Stimulated activated naive CD4-positive, alpha-beta T cell treated with Interleukin-2 at 50 U/mL for 16 hours (primary cell): ENCODE results near the gene PPFIBP1.
"Not testable (repeated sequence)": the region's sequence is repeated elsewhere in the genome, so short reads cannot be mapped to it uniquely, and the experiment has no call there.

Experiments used
- DNase-seq: peaks from one replicate; lab custom pipeline; 2025; lab: John Stamatoyannopoulos, UW

Gene PPFIBP1

GRCh38 chr12:27566626-27567025, 42.6 kb downstream of the PPFIBP1 start:
- DNase-seq = no peak

GRCh38 chr12:27571463-27571862, 47.5 kb downstream of the PPFIBP1 start:
- DNase-seq = no peak

DNA sequence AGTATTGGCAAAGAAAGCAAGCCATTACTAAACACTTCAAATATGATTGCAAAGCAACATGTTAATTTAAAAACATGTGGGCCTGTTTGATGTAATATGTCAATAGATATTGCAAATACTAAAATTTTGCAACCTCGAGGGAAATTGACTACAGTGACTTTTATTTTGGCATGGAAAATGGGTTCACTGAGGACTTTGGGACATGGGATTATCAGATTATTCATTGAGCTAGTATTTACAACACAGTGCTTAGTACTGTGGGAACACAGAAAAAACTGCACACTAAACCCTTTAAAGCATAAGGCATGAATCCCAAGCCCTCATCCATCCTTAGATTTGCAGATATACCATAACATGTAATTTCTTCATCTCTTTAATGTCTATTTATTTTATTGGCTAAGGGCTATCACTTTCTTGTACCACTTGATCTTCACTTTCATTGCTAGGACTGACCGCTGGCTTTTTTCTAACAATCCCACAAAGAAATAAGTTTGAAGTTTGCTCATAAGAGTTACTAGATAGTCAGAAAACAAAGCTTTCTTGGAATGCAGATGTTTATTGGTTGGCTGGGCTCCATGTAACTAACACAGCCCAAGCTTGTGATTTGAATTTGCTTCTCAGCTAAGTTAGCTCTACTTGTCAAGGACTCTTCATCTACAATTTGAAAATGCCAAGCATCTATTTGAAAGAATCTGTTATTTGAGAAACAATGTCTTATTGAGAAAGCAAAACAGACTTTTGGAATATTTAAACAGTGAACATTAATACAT, 48.7 kb downstream of the PPFIBP1 start:
- DNase-seq = no peak

DNA sequence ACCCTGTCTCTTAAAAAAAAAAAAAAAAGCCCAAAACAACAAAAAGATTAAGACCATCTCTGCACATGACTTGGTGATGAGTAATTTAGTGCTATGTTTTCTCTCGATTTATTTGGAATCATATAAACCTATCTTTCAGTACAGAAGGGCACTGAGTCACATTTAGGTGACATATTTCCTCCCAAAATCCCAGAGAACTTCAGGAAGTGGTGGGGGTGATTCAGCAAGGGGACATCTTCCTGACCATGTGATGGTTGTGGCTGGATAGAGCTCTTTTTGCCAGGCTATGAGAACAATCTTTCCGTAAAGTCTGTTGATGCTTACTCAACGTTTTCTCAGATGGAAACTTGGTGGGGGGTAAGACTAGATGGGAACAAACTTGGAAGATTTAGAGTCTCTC, 50.0 kb downstream of the PPFIBP1 start:
- no peak for DNase-seq

DNA sequence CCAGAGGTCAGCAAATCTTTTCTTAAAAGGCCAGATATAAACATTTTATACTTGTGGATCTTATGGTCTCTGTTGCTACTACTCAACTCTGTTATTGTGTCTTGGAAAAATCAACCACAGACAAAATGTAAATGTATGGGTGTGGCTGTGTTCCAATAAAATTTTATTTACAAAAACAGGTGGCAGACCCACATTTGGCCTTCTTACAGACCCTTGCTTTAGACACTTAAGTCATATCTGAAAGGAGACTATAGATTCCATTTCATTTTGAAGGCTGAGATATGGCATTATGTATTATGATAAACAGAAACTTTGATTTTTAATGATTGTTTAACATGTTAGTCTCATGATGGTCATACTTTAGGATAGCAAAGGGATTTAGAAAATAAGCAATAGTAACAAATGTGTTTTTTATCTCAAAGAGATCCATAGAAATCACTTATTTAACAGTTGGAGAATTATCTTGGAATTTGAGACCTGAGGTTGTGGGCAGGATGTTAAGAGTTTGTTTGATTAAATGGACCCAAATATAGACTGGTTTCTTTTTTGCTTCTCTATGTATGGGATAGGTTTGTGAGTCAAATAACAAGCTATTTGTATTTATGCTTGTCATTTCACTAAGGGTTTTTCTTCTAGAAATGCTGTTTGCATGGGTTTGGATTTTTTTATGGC, 51.2 kb downstream of the PPFIBP1 start:
- DNase-seq = no peak

DNA sequence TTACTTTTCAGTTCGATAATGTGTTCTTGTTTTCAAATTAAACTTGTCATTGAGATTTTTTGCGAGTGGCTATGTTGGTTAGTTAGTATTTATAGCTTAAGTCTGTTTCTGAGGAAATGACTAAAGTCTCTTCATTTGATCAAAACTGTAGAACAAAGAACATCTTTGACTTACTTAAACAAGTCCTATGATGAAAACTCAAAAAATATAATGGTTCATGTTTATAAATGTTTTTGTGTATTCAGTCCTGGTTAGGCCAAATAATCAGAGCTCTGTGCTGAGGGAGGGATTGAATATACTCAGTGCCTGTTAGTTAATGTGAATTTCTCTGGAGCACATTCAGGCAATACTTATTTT, 51.7 kb downstream of the PPFIBP1 start:
- no peak for DNase-seq

- no peak for DNase-seq
Measured at GRCh38 chr12:27576667-27577347, 52.8 kb downstream of the PPFIBP1 start.

DNA sequence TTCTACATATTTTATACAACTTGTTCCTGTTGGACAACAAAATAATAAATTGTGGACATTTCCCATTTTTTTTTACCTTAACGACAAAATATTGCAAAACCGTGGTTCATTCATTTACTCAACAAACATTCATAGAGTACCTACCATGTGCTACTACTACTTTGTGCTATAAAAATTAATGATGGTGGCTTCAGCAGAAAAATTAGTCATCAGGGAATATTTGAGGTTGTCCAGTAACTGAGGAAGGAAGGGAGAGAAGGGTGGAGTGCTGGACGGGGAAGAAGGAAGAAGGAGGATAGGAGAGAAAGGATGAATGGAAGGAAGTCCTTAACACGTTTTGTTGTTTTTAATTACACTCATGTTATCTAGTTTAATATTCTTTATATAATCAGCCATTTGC, 53.7 kb downstream of the PPFIBP1 start:
- no peak for DNase-seq

GRCh38 chr12:27578689-27579372, 54.8 kb downstream of the PPFIBP1 start:
- no peak for DNase-seq

GRCh38 chr12:27580561-27581330, 56.7 kb downstream of the PPFIBP1 start:
- no peak for DNase-seq

DNA sequence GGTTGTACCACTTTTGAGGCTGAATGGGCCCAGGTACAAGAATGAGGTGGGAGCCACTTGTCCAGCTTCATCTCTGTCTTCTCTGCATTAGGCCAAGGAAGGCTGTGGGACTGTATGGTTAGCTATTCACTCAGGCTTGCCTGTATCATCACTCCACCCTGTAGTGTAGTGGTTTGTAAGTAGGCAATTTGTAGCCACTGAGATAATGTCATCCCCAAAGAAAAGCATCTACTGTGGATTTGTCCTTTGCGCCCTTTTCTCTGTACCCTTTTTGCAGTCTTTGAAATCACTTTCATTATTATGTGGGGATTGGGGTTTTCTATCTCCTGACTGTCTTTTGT, 57.3 kb downstream of the PPFIBP1 start:
- DNase-seq = not testable (repeated sequence)

DNA sequence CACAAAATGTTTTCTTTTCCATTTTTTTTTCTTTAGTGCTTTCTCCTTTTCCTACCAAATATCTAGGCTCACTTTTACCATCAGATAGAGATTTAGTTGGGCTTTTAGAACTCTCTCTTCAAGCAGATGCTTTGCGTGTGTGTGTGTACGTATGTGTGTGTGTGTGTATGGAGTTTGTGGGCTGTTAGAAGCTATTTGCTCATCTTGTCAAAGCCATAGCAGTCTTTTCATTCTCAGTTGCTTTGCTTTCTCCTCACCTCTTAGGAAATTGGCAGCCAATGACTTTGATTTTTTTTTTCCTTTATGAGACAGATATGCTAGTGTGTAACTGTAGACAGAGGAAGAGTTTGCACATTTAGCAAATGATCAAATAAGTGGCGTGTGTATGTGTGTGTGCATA, 57.8 kb downstream of the PPFIBP1 start:
- DNase-seq = not testable (repeated sequence)

DNA sequence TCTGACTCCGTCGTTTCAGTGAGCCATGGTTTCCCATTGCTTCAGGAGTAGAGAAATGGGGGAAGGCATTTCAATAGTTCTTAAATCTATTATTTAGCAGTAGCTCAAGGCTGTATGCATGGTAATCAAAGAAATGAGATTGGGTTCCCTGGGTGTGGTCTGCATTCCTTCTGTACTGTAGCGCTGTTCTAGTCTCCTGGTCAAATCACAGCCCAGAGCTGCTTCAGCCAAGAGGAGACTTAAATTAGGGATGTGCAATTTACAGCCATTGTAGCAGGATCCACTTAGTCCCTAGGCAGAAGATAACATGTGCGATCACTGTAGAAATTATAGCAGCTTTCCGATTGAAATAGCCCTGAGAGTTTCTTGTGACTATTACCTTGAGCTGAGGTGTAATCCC, 58.4 kb downstream of the PPFIBP1 start:
- not testable (repeated sequence) for DNase-seq

- DNase-seq = no peak
Measured at GRCh38 chr12:27583057-27583797, 59.2 kb downstream of the PPFIBP1 start.

- no peak for DNase-seq
Measured at GRCh38 chr12:27583981-27584380, 60.0 kb downstream of the PPFIBP1 start.

DNA sequence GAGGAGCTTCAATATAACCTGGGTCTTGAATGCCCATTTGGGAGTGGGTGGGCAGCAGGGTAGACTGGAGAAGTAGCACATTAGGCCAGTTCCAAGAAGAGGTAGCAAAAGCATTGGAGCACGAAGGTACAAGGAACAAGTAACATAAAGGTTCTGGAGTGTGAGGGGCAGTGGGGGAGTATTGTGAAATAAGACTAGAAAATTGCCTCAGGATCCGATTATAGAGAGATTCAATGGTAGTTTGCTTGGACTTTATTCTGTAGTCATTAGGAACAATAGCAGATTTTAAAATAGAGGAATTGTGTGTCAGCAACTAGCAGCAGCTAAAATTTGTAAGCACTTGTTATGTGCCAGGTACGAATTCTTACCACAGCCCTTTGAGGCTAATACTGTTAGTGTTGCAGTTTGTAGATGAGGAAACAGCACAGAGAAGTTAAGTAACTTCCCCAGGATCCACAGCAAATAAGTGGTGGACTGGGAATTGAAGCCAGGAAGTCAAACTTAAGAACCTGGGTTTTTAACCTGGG, 61.8 kb downstream of the PPFIBP1 start:
- DNase-seq = no peak

GRCh38 chr12:27588075-27588730, 64.2 kb downstream of the PPFIBP1 start:
- not testable (repeated sequence) for DNase-seq

GRCh38 chr12:27588776-27589175, 64.8 kb downstream of the PPFIBP1 start:
- no peak for DNase-seq

DNA sequence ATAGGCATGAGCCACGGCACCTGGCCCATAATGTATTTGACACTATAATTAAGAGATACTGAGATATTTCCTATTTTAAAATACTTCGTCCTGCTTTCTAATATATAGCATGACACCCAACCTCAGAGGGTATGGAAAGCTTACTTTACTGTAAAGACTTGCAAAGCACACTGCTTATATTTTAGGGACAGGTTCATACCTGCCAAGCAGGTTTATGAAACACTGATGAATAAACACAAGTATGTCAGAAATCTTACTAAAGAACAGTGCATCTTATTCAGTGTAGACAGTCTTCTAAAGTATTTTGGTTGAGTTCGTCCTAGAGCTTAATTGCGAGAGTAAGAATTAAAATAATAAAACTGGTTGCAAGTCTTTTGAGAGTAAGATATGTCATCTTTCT, 65.4 kb downstream of the PPFIBP1 start:
- DNase-seq = no peak

- not testable (repeated sequence) for DNase-seq
Measured at GRCh38 chr12:27591698-27592097, 67.7 kb downstream of the PPFIBP1 start.
